Fibroblast of the aortic adventitia (primary cell): ENCODE results near the gene NFIB. TPM values are rescaled to one million over a fixed set of nuclear protein-coding genes. Genes with fewer than 3 reads are reported as not detected.
A peak's percentile ranks its signal among the peaks of the same experiment; 100 is the strongest.

Source experiments
- DNase-seq: peaks from one replicate; pipeline ENCODE4 v3.0.0-alpha.2; 2010; ENCODE audit warnings: low read depth
- H3K4me3 ChIP-seq: 2 replicates; pipeline ENCODE4 v1.5.1; 2011; ENCODE audit warnings: low read depth, mild to moderate bottlenecking, control low read depth, low read length, moderate library complexity
- total RNA-seq: library from RNA; depleted of rRNA; stranded (reverse); fragments of >200 nt; gene quantifications from 2 replicates; pipeline ENCODE4 v1.2.3, GENCODE V29; 2012; ENCODE audit warnings: low replicate concordance
- TF ChIP-seq, protein P1 (sequence below): IDR thresholded peaks from 2 replicates; pipeline ENCODE4 v1.5.1; 2011; ENCODE audit warnings: mild to moderate bottlenecking, low read length, control low read depth, inconsistent platforms; ENCODE audit not compliant: insufficient read depth

Gene NFIB
- total RNA-seq, 1 donor = 111 TPM

DNA sequence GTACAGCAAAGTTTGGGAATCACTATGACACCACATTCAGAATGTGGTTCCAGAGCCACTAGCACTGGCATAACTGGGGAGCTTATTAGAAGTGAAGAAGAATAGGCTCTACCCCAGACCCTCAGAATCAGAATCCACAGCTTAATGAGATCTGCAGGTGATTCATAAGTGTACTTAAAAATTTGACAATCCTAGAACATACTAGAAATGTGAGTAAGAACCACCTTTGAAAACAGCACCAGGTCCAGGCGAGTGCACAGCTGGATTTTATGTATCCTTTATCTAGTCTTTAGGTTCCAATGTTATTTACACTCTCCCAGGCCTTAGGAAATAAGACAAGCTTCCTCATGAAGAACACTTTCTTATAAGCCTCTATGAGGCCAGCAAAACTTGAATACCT lies 149.0 kb downstream of the NFIB start:
- TF ChIP-seq, protein P1, sequence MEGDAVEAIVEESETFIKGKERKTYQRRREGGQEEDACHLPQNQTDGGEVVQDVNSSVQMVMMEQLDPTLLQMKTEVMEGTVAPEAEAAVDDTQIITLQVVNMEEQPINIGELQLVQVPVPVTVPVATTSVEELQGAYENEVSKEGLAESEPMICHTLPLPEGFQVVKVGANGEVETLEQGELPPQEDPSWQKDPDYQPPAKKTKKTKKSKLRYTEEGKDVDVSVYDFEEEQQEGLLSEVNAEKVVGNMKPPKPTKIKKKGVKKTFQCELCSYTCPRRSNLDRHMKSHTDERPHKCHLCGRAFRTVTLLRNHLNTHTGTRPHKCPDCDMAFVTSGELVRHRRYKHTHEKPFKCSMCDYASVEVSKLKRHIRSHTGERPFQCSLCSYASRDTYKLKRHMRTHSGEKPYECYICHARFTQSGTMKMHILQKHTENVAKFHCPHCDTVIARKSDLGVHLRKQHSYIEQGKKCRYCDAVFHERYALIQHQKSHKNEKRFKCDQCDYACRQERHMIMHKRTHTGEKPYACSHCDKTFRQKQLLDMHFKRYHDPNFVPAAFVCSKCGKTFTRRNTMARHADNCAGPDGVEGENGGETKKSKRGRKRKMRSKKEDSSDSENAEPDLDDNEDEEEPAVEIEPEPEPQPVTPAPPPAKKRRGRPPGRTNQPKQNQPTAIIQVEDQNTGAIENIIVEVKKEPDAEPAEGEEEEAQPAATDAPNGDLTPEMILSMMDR = no peak
- no peak for DNase-seq
- H3K4me3 ChIP-seq = no peak overlapping the region

DNA sequence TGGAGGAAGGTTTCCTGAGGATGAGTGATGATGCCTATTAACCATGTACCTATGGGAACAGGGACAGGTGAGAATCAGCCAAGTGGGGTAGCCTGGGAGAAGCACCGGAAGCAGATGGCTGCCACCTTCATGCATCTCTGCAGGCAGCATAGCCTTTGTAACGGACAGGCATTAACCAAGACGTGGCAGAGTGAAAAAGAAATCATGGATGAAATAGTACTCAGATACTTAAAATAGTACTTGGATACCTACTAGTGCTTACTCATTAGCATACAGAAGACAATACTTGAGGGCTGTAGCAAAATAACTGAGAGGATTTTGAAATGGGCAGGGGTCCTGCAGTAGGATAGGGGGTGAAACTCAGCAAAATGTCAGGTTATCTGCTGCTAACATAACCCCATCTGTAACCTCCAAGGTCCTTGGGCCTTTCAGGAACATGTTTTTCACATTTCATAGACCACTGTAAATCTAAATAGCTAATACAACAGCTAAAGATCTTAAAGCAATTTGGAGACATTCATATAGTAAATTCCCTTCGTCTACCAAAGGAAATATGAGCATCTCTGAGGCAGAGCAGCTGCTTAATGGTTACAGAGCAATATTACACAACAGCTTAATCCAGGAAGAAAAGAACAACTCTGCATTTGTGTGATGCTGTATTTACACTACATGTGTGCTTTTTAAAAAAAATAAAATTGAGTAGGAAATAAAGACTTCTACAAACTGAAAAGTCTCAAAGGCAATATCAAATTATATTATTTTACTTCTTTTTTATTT lies 154.3 kb downstream of the NFIB start:
- TF ChIP-seq, protein P1 = no peak
- no peak overlapping the region for H3K4me3 ChIP-seq
- DNase-seq = no peak

DNA sequence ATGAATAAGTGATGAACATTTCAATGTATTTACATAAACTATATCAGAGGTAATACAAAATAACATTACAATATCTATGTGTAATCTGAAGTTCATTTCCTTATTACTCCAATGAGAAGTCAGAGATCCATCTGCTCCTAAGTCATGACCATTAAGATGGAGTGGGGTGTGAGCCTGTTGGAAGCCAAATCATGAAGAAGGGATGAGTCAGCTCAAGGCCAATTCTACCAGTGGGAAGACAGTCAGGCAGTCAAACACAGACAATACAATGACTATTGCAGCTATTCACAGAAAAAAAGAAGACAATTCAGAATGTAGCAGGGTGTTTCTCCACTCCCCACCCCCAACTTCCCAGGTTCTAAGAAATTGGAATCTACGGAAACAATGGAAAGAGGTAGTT lies 155.0 kb downstream of the NFIB start:
- TF ChIP-seq, protein P1 = no peak
- no peak overlapping the region for H3K4me3 ChIP-seq
- DNase-seq = peak; percentile 75

DNA sequence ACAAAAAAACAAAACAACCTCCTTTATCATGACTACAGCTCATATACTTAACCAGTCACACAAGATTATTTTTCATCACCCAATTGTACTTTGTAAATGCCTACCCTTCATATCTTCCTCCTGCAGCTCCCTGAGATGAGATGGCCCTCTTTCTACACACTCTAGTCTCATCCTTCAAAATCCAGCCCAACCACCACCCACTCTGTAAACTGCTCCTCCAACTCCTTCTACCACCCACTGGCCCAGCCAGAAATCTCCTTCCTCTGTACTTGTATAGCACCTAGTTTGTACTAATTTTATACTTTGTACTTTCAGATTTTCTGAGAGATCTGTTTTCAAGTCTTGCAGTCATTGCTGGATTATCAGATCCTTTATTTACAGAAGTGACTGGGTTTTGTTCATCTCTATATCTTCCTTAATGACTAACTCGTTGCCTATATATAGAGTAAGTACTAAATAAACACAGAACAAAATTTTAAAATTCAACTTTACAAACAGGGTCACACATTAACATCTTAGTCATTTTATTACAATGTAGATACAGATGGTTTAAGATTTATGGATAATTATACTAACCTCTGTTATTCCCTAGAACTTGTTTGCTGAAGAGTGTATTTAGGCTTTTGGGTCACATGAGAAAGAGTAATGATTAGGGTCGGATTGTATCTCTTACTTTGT lies 155.7 kb downstream of the NFIB start:
- H3K4me3 ChIP-seq = no peak overlapping the region
- DNase-seq = no peak
- TF ChIP-seq, protein P1 = no peak

DNA sequence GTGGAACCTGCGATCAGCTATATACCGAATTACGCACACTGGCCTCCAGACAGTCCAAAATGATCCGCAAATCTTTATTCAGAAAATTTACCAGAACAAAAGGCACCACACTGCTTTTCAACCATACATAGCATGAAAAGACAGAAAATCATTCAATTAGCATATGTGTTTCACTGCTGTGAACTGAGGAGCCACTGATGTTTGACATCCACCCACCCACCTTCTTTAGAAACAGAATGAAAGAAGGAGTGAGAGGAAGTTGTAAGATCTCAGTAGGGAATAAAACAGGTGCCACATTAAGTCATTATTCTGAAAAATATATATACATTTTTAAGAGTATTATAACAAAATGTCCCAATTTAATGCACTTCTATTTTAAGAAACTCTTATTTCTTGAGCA lies 156.8 kb downstream of the NFIB start:
- TF ChIP-seq, protein P1 = no peak
- DNase-seq = no peak
- H3K4me3 ChIP-seq = no peak overlapping the region

DNA sequence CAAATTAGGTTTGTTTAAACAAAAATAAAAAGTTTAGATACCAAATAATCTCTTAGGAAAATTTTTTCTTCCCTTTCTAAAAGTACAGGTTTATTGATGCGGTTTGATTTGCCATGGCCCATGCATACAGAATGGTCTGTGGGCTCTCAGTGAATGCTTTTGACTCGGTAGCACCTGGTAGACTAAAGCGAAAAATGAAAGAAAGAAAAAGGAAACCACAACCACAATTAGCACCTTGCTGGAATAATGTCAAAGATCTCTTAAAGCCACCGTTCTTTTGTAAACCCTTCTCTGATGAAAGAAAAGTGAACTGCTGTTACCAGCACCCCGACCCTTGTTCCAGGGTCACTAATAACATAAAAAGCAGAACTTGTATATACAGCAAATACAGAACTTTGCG lies 157.9 kb downstream of the NFIB start:
- DNase-seq = no peak
- H3K4me3 ChIP-seq = no peak overlapping the region
- TF ChIP-seq, protein P1 = no peak

DNA sequence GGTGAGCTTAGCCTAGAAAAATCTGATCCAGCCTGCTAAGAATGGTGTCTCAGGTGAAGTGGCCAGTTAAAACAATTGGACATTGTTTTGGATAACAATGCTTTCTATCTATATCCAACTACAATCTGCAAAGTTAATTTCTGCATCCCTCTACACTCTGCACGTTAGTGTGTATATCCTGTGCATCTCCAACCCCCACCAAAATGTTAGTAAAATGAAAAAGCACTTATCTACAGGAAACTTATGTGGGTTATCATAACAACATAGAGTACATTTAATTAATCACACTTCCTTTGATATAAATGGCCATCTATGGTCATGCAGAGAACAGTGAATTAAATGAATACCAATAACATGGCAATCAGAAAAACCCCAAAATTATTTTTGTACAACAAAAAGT lies 158.7 kb downstream of the NFIB start:
- no peak overlapping the region for H3K4me3 ChIP-seq
- TF ChIP-seq, protein P1 = no peak
- DNase-seq = no peak
